GM21529 (cell line): ENCODE measurements around the gene TBX15.

Source experiments
- ATAC-seq: cut with Tn5 transposase; IDR thresholded peaks from one replicate; pipeline ENCODE4 v1.9.1; 2021; ENCODE audit not compliant: unreplicated experiment

TBX15 gene

GRCh38 chr1:118985640-118986554 is 2.2 kb downstream of the TBX15 start:
- ATAC-seq, result no peak

GRCh38 chr1:118984722-118985639 is 3.2 kb downstream of the TBX15 start:
- ATAC-seq, result no peak

- ATAC-seq, result no peak
These were observed 3.9 kb downstream of the TBX15 start for GRCh38 chr1:118984086-118984721.

GRCh38 chr1:118983558-118984041 is 4.5 kb downstream of the TBX15 start:
- no peak for ATAC-seq

- ATAC-seq, result no peak
These were observed 5.2 kb downstream of the TBX15 start for GRCh38 chr1:118982821-118983557.

GRCh38 chr1:118982266-118982665 is 5.9 kb downstream of the TBX15 start:
- no peak for ATAC-seq

- ATAC-seq, result no peak
These were observed 6.7 kb downstream of the TBX15 start for GRCh38 chr1:118981436-118981835.

- no peak for ATAC-seq
These were observed 8.2 kb downstream of the TBX15 start for GRCh38 chr1:118979754-118980575.

GRCh38 chr1:118978914-118979701 is 9.0 kb downstream of the TBX15 start:
- no peak for ATAC-seq

GRCh38 chr1:118977600-118977999 is 10.5 kb downstream of the TBX15 start:
- no peak for ATAC-seq

- no peak for ATAC-seq
These were observed 13.5 kb downstream of the TBX15 start for GRCh38 chr1:118974661-118975060.

GRCh38 chr1:118973531-118974137 is 14.5 kb downstream of the TBX15 start:
- ATAC-seq, result no peak

- ATAC-seq, result no peak
These were observed 15.1 kb downstream of the TBX15 start for GRCh38 chr1:118973032-118973431.

- ATAC-seq, result no peak
These were observed 17.7 kb downstream of the TBX15 start for GRCh38 chr1:118970451-118970850.

- no peak for ATAC-seq
These were observed 24.4 kb downstream of the TBX15 start for GRCh38 chr1:118963456-118964430.

- no peak for ATAC-seq
These were observed 25.0 kb downstream of the TBX15 start for GRCh38 chr1:118963138-118963455.

- no peak for ATAC-seq
These were observed 27.0 kb downstream of the TBX15 start for GRCh38 chr1:118961156-118961555.
